ENCODE data around the gene ZNF582.

DNA sequence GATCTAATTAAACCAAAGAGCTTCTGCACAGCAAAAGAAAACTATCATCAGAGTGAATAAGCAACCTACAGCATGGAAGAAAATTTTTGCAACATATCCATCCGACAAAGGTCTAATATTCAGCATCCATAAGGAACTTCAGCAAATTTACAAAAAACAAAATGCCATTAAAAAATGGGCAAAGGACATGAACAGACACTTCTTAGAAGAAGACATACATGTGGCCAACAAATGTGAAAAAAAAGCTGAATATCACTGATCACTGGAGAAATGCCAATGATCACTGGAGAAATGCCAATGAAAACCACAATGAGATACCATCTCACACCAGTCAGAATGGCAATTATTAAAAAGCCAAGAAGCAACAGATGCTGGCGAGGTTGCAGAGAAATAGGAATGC, 32.5 kb downstream of the ZNF582 start:
- TF ChIP-seq, protein P1, sequence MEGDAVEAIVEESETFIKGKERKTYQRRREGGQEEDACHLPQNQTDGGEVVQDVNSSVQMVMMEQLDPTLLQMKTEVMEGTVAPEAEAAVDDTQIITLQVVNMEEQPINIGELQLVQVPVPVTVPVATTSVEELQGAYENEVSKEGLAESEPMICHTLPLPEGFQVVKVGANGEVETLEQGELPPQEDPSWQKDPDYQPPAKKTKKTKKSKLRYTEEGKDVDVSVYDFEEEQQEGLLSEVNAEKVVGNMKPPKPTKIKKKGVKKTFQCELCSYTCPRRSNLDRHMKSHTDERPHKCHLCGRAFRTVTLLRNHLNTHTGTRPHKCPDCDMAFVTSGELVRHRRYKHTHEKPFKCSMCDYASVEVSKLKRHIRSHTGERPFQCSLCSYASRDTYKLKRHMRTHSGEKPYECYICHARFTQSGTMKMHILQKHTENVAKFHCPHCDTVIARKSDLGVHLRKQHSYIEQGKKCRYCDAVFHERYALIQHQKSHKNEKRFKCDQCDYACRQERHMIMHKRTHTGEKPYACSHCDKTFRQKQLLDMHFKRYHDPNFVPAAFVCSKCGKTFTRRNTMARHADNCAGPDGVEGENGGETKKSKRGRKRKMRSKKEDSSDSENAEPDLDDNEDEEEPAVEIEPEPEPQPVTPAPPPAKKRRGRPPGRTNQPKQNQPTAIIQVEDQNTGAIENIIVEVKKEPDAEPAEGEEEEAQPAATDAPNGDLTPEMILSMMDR (IDR thresholded peaks at IDR 0.05; ENCODE audit: extremely low read depth in 1 of 2, insufficient read depth in 1 of 2, low read depth in 1 of 2, low read length in 2 of 2) = no peak
- no peak for TF ChIP-seq POLR2AphosphoS5 (IDR thresholded peaks at IDR 0.05; ENCODE audit: insufficient read depth, low read depth, low read length)
- TF ChIP-seq, protein P2, sequence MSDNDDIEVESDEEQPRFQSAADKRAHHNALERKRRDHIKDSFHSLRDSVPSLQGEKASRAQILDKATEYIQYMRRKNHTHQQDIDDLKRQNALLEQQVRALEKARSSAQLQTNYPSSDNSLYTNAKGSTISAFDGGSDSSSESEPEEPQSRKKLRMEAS (IDR thresholded peaks at IDR 0.05; ENCODE audit: insufficient read depth, insufficient read length) = no peak

Measured in endothelial cell of umbilical vein (primary cell).